GM12801 (cell line): ENCODE measurements around the gene MAP4K5.

Experiments
- TF ChIP-seq, protein P1 (sequence below): IDR thresholded peaks from one replicate; pipeline ENCODE4 v1.5.1; 2011; ENCODE audit warnings: control low read depth; ENCODE audit not compliant: insufficient read length; ENCODE audit errors: extremely low read depth

The MAP4K5 gene

DNA sequence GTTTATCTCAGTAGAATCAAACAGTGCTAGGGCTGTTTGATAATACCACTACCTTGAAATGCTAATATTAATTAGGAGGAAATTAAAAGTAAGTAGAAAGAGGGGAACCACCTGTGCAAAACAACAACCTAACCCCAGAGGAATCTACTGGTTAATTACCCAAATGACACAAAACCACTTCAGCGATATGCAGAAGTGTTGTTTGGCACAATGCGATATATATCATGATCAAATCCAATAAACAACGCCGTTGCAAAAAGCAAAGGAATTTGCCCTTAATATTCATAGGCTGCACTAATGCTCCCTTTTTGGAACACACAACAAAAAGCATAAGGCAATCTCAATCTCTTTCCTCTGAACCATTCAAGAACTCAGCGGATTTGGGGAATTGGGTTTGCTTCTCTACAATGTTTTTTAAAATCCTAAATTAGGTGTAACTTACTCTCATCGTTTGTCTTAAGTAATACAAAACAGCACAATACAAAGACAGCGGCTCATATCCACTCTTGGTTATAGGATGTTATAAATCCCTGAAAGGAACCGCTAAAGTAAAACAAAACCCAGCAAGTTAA, 1.5 kb downstream of the MAP4K5 start:
- TF ChIP-seq, protein P1, sequence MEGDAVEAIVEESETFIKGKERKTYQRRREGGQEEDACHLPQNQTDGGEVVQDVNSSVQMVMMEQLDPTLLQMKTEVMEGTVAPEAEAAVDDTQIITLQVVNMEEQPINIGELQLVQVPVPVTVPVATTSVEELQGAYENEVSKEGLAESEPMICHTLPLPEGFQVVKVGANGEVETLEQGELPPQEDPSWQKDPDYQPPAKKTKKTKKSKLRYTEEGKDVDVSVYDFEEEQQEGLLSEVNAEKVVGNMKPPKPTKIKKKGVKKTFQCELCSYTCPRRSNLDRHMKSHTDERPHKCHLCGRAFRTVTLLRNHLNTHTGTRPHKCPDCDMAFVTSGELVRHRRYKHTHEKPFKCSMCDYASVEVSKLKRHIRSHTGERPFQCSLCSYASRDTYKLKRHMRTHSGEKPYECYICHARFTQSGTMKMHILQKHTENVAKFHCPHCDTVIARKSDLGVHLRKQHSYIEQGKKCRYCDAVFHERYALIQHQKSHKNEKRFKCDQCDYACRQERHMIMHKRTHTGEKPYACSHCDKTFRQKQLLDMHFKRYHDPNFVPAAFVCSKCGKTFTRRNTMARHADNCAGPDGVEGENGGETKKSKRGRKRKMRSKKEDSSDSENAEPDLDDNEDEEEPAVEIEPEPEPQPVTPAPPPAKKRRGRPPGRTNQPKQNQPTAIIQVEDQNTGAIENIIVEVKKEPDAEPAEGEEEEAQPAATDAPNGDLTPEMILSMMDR = no peak

DNA sequence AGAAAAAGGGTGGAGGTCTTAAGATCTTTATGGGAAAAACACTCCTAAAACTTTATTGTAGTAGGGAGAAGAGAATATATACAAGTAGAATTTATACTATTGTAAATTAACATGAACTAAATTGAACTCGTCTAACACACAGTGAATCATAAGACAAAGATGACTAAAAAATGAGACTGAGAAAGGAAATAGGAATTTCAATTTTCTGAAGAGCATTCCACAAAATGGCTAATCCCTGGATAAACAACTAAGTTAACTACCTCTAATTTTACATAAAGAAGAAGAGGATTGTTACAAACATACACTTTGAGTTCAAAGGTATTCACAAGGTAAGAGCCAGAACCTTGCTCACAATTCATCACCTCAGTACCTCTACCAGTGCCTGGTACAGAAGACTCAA, 2.0 kb downstream of the MAP4K5 start:
- TF ChIP-seq, protein P1 = no peak

- TF ChIP-seq, protein P1 = no peak
Measured at GRCh38 chr14:50529288-50530179, 2.8 kb downstream of the MAP4K5 start.

- TF ChIP-seq, protein P1 = no peak
Measured at GRCh38 chr14:50528000-50528399, 4.4 kb downstream of the MAP4K5 start.

DNA sequence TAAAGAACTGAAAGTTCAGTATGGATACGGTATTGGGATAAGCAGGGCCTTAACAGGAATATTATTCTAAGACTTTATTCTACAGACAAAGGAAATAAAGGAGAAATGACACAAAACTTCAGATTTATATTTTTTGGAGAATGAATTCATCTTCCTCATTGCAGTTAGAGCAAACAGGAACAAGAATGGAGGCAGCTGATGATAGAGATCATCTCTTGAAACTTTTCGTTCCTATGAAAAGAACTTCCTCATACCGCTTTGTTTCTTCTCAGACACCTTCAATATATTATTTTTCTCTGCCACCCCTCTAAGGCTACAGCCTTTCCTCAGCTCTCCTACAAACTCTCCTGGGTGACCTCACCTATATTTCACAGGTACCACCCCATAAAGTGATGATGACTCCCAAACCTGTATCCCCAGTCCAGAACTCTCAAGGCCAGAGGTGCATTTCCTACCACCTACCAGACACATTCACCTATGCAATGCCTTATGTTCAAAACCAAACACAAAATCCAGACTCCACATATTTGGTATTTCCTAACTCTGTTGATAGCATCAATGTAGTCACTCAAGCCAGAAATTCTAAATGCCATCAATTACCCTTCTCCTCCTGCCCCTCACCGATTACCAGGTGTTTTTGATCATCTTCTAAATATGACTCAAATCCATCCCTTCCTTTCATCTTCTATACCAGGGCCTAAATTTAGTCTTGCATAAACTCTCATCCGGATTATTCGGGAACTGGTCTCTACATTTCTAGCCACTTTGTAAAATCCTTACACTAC, 7.4 kb downstream of the MAP4K5 start:
- TF ChIP-seq, protein P1 = no peak

GRCh38 chr14:50524060-50524459, 8.3 kb downstream of the MAP4K5 start:
- TF ChIP-seq, protein P1 = no peak
